ENCODE measurements around the gene ALS2CL.

DNA sequence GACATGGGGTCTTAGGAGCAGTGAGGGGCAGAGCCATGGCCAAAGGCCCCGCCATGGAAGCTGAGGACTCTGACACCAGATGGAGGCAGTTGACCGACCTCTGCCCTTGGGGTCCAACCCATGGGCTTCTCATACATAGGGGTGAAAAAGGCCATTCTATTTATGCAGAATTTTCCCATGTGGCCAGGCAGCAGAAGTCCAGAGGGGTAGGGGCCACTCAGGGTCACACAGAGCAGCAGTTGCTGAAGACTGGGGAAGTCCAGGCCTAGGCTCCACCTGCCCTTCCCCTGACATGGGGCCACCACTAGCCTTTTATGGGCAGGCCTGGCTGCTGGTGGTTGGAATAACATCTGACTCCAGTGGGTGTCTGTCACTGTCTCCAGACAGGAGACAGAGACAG lies 17.8 kb upstream of the ALS2CL start:
- TF ChIP-seq, protein P1, sequence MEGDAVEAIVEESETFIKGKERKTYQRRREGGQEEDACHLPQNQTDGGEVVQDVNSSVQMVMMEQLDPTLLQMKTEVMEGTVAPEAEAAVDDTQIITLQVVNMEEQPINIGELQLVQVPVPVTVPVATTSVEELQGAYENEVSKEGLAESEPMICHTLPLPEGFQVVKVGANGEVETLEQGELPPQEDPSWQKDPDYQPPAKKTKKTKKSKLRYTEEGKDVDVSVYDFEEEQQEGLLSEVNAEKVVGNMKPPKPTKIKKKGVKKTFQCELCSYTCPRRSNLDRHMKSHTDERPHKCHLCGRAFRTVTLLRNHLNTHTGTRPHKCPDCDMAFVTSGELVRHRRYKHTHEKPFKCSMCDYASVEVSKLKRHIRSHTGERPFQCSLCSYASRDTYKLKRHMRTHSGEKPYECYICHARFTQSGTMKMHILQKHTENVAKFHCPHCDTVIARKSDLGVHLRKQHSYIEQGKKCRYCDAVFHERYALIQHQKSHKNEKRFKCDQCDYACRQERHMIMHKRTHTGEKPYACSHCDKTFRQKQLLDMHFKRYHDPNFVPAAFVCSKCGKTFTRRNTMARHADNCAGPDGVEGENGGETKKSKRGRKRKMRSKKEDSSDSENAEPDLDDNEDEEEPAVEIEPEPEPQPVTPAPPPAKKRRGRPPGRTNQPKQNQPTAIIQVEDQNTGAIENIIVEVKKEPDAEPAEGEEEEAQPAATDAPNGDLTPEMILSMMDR (IDR thresholded peaks at IDR 0.05): no peak
- TF ChIP-seq POLR2A (IDR thresholded peaks at IDR 0.05) (no peak), EP300 (IDR thresholded peaks at IDR 0.05) (no peak)

Measured in ovary (tissue), 3 donors.